ENCODE data around the gene LRCH1. TPM values are rescaled to one million over a fixed set of nuclear protein-coding genes. Genes with fewer than 3 reads are reported as not detected.
"Not testable (repeated sequence)": the region's sequence is repeated elsewhere in the genome, so short reads cannot be mapped to it uniquely, and the experiment has no call there.

The LRCH1 gene
- total RNA-seq, 1 donor from 2014 or later, result 21.4 TPM

GRCh38 chr13:46757640-46758039 lies 204.7 kb downstream of the LRCH1 start:
- no peak for DNase-seq

DNA sequence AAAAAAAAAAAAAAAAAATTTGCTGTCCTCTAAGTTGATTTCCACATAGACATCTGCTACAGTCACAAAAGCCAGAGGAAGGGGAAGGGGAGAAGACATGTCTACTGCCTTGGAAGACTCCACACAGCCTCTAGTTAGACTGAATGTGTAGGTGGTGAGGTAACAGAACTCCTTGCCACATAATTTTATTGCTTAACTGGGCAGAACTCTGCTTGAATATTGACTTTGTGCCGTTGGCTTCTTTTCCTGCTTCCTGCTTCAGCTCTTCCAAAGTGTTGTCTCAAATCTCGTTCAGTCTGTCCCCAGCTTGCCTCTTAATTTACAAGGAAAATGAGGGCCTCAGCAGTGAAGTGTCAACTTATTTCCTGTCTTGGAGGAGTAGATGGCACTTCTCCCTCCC lies 206.9 kb downstream of the LRCH1 start:
- DNase-seq, result no peak

DNA sequence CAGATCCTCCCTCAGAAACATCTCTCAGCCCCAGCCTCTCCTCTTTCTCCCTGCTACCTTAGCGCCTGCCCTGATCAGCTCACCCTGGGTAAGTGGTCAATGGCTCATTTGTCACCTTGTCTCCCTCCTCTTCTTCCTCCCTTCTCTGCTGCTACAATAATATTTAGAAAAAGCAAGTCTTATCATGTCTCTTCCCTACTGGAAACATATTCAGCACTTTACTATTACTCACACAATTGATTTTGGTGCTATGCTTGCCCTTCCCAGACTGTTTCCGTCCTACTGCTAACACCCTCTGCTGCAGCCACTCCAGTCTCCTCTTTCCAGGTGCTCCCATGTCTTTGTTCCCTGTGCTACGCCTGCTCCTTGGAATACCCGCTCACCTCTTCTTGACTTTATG lies 208.2 kb downstream of the LRCH1 start:
- DNase-seq, result no peak

DNA sequence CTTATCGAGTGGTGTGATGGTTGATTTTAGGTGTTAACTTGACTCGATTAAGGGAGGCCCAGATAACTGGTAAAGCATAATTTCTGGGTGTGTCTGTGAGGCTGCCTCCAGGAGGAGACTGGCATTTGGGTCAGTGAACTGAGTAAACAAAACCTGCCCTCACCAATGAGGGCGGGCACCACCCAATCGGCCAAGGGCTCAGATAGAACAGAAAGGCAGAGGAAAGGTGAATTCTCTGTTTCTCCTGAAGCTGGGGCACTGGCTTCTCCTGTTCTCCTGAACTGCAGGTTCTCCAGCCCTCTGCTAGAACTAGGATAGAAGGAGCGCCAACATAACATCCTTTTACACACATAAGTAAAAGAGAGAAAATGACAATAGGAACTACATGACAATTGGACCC lies 208.9 kb downstream of the LRCH1 start:
- no peak for DNase-seq

DNA sequence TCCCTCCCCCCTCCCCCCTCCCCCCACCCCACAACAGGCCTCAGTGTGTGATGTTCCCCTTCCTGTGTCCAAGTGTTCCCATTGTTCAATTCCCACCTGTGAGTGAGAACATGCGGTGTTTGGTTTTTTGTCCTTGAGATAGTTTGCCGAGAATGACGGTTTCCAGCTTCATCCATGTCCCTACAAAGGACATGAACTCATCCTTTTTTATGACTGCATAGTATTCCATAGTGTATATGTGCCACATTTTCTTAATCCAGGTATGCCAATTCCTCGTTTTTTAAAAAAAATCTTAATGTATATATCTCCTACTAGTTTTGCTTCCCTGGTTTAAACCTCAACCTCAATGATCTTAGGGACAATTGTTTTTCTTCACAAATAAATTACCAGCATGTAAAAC lies 217.0 kb downstream of the LRCH1 start:
- not testable (repeated sequence) for DNase-seq

- DNase-seq, result no peak
Measured at GRCh38 chr13:46771693-46772092, 218.7 kb downstream of the LRCH1 start.

DNA sequence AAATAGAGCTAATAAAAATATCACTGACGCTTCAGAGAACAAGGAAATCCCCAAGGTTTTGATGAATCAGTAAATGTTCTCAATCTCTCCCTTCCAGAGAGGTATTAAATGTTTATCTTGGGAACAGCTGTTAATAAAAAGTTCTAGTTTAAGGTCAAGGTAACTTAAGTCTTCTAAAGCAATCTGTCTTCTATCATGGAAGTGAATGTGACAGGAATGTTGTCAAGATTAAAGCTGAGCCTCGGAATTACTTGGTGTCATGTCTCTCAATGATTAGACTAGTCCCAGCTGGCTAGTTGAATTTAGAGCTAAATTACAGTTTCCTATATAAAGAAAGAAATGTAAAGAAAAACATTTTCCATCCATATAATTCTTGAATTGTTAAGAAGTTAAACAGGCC lies 220.6 kb downstream of the LRCH1 start:
- no peak for DNase-seq

DNA sequence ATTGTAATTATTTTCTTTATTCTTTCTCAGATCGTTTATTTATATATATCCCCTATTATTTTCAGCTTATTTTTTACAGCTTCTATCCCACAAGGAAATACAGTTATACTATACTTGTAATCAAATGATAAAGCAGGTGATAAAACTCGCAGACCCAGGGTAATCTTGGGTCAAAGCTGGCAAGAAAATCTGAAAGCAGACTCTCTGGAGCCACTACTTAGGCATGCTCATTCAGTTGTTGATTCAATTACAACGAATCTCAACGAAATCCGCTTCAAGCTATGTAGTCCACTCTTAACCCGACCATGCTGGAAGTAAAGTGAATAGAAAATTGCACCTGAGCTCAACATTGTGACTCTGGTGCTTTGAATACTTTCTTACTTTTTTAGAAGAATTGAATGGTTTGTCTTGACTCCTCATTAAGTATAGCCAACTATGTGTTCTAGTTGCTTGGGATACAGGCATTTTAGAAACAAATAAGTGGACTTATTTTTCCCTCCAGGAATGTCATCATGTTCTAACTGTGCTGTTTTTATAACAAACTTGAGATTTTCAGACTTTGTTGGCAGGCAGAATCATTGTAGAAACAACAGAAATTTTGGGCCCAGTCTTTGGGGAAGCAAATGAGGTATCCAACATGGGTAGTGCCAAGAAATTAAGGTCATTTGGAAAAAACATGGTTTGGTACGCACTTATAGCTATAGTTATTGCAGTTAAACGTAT lies 222.6 kb downstream of the LRCH1 start:
- no peak for DNase-seq

DNA sequence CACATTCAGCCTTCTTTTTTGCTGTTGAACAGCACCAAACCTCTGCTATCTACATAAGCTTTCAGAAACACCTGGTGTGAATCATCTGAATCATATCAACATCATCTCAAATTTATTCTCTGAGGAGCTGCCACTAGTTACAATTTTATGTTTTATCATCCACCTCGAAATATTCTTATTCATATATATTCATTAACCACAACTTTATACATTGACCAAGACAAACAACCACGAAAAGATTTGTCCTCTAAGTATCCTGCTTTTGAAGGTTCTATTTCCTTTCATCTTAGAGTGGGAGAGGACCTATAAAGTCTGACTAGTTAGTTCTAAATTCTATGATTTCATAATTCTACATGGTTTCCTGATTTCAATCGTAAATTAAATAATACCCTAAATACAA lies 225.1 kb downstream of the LRCH1 start:
- no peak for DNase-seq

GRCh38 chr13:46778890-46779289 lies 225.9 kb downstream of the LRCH1 start:
- DNase-seq, result no peak

DNA sequence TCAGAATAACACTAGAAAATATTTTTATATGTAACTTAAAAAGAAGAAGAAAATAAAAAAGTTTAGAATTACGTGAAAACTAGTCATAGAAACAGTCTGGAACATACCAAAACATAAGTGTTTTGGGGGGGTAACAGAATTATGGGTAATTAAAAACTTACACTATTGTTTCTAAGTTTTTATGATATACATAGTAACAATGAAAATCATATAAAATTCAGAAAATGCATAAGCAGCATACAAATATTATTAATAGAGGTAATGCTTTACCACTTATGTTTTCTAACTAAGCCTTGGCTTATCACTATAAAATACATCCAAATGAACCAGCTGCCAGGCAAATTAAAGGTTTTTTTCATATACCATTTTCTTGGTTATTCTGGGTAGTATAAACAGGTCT lies 229.1 kb downstream of the LRCH1 start:
- DNase-seq, result no peak

DNA sequence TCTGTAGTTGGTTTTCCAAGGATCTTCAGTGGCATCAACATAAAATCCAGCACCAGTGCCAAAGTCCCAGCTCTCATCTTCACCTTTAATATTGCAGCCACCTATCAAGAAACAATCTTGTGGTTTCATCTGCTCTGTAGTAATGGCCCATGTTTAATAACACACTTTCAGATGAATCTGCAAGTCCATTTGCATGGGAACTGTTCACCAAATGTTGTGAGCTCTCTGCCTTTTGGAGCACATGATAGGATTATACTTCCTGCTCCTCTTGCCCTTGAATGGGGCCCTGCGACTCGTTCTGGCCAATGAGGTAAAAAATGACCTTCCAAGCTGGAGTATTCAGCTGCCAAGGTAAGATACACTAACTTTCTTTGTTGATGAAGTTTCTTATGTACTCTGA lies 229.7 kb downstream of the LRCH1 start:
- DNase-seq, result no peak

DNA sequence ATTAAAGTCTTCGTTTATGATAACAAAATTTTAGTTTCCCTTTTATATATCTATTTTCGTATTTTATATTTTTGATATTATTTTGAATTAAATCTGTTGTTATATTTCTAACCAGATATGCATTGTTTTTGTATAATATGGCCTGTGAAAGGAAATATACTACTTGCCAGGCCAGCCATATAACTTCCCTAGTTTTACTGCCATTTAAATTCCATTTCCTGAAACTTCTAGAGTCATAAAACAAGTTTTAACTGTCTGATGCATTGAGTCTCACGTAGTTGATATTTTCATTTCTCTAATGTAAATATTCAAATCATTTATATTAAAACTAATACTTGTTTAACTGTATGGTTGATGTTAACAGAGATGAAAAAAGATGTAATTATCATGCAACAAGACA lies 230.5 kb downstream of the LRCH1 start:
- DNase-seq, result no peak

GRCh38 chr13:46795321-46795720 lies 242.4 kb downstream of the LRCH1 start:
- DNase-seq, result no peak

DNA sequence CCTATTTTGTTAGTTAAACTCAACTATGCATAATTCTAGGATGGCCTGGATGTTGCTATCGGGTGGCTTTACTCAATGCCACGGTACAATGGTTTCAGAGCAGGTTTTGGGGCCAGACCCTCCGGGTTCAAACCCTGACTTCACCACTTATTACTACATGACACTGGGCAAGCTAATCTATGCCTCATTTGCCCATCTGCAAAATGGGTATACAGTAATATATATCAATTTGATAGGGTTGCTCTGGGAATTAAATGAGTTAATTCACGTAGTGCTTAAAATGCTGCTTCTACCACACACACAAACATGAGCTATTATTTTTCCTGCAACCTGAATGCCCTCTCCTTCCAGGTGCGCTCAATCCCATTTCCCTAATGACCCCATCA lies 243.2 kb downstream of the LRCH1 start:
- DNase-seq, result no peak

- peak; percentile 83 for DNase-seq
Measured at GRCh38 chr13:46796515-46797474, 243.8 kb downstream of the LRCH1 start, which contains the start of gene ESD. TSS of gene ESD (minus strand) at chr13:46797161. CDS start at chr13:46791413, 5,748 bp downstream.

- no peak for DNase-seq
Measured at GRCh38 chr13:46797501-46798237, 244.7 kb downstream of the LRCH1 start.

DNA sequence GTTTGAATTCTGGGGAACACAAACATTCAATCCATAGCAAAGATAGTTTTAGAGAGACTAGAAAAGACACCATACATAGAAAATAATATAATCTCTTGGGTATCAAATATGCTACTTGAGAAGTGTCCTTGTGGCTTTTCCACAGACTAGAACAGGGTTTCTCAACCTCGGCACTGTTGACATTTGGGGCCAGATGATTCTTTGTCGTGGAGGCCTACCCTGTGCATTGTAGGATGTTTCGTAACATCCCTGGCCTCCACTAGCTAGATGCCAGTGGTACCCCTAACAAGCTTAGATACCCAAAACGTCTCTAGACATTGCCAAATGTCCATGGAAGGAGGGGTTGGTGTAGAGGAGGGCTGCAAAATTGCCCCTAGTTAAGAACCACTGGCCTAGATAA lies 246.2 kb downstream of the LRCH1 start:
- no peak for DNase-seq

GRCh38 chr13:46801858-46802257 lies 248.9 kb downstream of the LRCH1 start:
- no peak for DNase-seq

All from occipital lobe (tissue), 2 donors.